Fibroblast of gingiva (primary cell): Measurements from ENCODE around the gene NTN4.
A peak's percentile ranks its signal among the peaks of the same experiment; 100 is the strongest.
"Not testable (repeated sequence)": the region's sequence is repeated elsewhere in the genome, so short reads cannot be mapped to it uniquely, and the experiment has no call there.

ENCODE experiments used
- DNase-seq: peaks from one replicate; pipeline ENCODE4 v3.0.0-alpha.2; 2011; ENCODE audit warnings: low read depth

NTN4 gene

GRCh38 chr12:95623554-95624170 is 166.9 kb downstream of the NTN4 start:
- peak; percentile 88 for DNase-seq

- DNase-seq, result no peak
Measured at GRCh38 chr12:95622879-95623278, 167.7 kb downstream of the NTN4 start.

- DNase-seq, result no peak
Measured at GRCh38 chr12:95621725-95622124, 168.8 kb downstream of the NTN4 start.

GRCh38 chr12:95620171-95620570 is 170.4 kb downstream of the NTN4 start:
- no peak for DNase-seq

- DNase-seq, result not testable (repeated sequence)
Measured at GRCh38 chr12:95616470-95616869, 174.1 kb downstream of the NTN4 start.

GRCh38 chr12:95615749-95616148 is 174.8 kb downstream of the NTN4 start:
- DNase-seq, result no peak

GRCh38 chr12:95614390-95614982 is 176.1 kb downstream of the NTN4 start:
- DNase-seq, result no peak

- no peak for DNase-seq
Measured at GRCh38 chr12:95613021-95613420, 177.5 kb downstream of the NTN4 start.

GRCh38 chr12:95611676-95612309 is 178.8 kb downstream of the NTN4 start:
- no peak for DNase-seq

GRCh38 chr12:95608252-95609033 is 182.1 kb downstream of the NTN4 start:
- DNase-seq, result peak; percentile 75
